ENCODE results near the gene MAP3K14.

- TF ChIP-seq JUND (IDR thresholded peaks at IDR 0.05) (no peak), SMC3 (IDR thresholded peaks at IDR 0.05; ENCODE audit: low read depth, low read length) (no peak), REST (IDR thresholded peaks at IDR 0.05; ENCODE audit: low read depth, low read length) (no peak), RCOR1 (IDR thresholded peaks at IDR 0.05; ENCODE audit: low read length) (no peak), YY1 (IDR thresholded peaks at IDR 0.05; ENCODE audit: low read depth) (no peak), FOXJ3 (CRISPR knock-in tag; IDR thresholded peaks at IDR 0.05) (no peak), EZH2phosphoT487 (IDR thresholded peaks at IDR 0.05; ENCODE audit: borderline replicate concordance, low read depth) (no peak), RAD21 (IDR thresholded peaks at IDR 0.05; ENCODE audit: low read length) (no peak), TAF1 (IDR thresholded peaks at IDR 0.05; ENCODE audit: borderline replicate concordance, low read depth, low read length) (no peak), PBX3 (IDR thresholded peaks at IDR 0.05) (no peak), EP300 (IDR thresholded peaks at IDR 0.05; ENCODE audit: borderline replicate concordance in 1 of 2, low read depth in 1 of 2, low read length in 1 of 2) (no peak), CHD2 (IDR thresholded peaks at IDR 0.05; ENCODE audit: low read length, partially characterized antibody) (no peak)
- TF ChIP-seq, protein P1, sequence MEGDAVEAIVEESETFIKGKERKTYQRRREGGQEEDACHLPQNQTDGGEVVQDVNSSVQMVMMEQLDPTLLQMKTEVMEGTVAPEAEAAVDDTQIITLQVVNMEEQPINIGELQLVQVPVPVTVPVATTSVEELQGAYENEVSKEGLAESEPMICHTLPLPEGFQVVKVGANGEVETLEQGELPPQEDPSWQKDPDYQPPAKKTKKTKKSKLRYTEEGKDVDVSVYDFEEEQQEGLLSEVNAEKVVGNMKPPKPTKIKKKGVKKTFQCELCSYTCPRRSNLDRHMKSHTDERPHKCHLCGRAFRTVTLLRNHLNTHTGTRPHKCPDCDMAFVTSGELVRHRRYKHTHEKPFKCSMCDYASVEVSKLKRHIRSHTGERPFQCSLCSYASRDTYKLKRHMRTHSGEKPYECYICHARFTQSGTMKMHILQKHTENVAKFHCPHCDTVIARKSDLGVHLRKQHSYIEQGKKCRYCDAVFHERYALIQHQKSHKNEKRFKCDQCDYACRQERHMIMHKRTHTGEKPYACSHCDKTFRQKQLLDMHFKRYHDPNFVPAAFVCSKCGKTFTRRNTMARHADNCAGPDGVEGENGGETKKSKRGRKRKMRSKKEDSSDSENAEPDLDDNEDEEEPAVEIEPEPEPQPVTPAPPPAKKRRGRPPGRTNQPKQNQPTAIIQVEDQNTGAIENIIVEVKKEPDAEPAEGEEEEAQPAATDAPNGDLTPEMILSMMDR (IDR thresholded peaks at IDR 0.05) = no peak
Measured at GRCh38 chr17:45334231-45334630, 17.4 kb upstream of the MAP3K14 start.

Data from SK-N-SH (cell line).